Stimulated activated CD8-positive, alpha-beta memory T cell treated with anti-CD3 and anti-CD28 coated beads, Interleukin-4, amount 100 ng/mL, for 48 hours (primary cell): Measurements from ENCODE around the gene MINDY3.
"Not testable (repeated sequence)": the region's sequence is repeated elsewhere in the genome, so short reads cannot be mapped to it uniquely, and the experiment has no call there.

Source experiments
- DNase-seq: peaks from one replicate; pipeline ENCODE4 v3.0.0-alpha.2; 2020

MINDY3 gene

DNA sequence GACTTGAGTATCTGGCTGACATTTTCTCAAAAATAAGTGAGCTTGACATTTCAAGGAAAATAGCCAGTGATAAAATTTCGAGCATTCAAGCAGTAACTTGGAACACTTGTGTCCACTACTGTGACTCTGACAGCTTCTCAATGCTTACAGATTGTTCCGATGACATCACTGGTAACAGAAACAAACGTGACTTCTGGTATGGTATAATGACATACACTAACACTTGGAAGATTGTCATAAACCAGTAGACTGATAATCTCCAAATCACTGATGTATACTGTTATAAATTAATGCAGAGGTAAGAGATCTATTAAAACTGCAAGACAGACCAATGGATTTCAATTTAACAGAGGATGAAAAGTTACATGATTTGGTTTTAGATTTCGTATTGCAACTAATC lies 6.5 kb downstream of the MINDY3 start:
- no peak for DNase-seq

- no peak for DNase-seq
Observed at GRCh38 chr10:15852111-15852557, 8.2 kb downstream of the MINDY3 start.

GRCh38 chr10:15850337-15850978 lies 9.8 kb downstream of the MINDY3 start:
- not testable (repeated sequence) for DNase-seq

DNA sequence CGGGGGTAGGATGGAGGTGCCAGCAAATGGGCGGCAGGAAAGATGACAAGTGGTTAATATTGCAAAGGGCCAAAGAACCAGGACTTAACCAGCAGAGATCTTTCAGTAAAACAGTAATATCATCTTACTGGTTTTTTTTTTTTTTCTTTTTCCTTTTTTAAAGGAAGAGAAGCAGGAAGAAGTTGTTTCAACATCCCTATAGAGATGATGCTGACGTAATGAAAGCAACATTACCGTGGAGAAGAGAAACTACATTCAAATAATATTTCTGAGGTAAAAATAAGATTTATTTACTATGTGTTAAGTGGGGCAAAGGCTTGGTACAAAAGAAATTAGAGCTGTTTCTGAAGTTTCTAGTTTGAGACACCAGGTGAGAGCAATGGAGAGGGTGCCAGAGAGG lies 11.0 kb downstream of the MINDY3 start:
- DNase-seq: no peak

- no peak for DNase-seq
Observed at GRCh38 chr10:15847481-15847880, 12.8 kb downstream of the MINDY3 start.

GRCh38 chr10:15844517-15844916 lies 15.8 kb downstream of the MINDY3 start:
- no peak for DNase-seq

GRCh38 chr10:15843695-15844094 lies 16.6 kb downstream of the MINDY3 start:
- no peak for DNase-seq

DNA sequence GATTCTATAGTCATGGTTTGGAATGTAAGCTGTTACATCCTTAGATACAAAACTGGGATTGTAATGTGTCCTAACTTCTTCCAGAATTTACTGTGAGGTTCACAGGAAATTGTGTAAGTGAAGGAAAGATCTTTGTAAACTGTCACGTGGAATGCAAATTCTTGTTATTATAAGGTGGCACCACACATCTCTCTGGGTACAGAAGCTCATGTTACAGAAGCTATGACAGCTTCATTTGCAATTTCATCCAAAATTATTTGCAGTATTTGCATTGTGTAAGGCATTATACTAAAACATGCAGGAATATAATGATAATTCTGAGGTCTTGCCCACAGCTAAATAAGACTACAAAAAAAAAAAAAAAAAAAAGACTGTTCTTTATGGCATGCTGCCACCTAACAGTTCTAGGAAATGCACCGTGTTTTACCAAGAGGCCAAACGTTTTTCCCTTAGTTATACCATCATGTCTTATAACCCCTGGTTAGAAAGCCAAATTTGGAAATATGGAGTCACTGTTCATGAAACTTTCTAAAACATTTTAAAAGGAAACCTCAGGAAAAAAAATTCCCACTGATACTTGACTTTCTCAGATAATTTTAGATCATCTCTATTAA lies 17.6 kb downstream of the MINDY3 start:
- DNase-seq: no peak

DNA sequence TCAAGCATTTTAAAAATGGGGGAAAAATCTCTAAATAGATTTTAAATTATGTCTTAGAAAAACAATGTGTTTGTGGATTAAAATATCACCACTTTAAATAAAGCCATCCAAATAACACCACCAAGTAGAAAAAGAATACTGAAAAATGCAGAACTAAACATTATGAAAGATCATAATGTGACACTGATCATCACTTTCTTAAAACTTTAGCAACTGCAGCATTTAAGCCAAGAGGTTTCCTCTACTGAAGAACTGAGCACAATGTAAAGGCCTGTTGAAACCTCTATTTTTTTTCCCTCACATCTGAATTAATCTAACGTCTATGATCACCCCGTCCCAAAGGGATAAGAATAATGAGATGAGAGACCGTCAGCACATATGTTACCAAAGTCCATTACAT lies 18.6 kb downstream of the MINDY3 start:
- DNase-seq: no peak

GRCh38 chr10:15836807-15837206 lies 23.5 kb downstream of the MINDY3 start:
- DNase-seq: no peak

DNA sequence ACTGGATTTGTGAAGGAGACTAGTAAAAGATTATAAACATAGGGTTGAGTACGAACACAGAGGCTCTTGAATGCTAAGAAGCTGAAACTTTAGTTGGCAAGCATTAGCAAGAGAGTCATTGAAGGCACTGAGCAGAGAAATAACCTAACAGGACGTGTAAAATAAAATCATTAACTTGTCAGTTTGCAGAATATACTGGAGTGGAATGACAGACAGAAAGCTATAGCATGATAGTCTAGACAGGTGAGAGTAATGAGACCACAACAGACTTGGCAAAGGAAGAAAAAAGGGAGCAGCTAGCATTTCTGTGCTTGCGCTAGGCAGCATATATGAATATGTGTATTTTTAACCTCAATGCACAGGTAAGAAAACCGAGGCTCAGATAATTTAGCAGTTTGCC lies 30.8 kb downstream of the MINDY3 start:
- no peak for DNase-seq

GRCh38 chr10:15824498-15824897 lies 35.8 kb downstream of the MINDY3 start:
- no peak for DNase-seq

GRCh38 chr10:15822131-15822530 lies 38.2 kb downstream of the MINDY3 start:
- DNase-seq: no peak

DNA sequence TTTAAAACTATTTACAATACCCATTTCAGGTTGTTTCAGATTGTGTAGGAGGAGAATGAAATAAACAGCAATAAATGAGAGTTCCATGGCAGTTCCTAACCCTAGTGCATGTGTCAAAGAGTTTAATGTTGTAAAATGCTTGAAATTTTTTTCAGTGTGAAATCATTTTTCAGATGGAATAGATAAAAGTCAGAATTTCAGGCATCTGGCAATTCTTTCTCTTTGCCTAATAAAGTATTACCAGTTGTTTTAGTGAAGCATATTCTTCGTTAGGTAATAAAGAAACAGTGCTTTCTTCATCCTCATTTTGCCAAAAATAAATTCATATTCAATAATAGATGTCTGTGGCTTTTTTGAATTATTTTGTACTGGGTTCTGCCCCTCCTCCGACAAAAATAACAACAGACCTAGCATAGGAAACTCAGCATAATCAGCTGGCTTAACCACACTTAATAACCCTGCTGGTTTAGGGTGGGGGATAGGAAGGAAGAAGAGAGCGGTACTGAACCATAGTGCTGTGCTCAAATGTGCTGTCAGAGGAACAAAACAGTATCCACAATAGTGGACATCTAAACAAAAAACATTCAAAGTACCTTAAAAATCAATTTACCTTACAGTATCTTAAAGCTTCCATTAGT lies 39.1 kb downstream of the MINDY3 start:
- DNase-seq: no peak

DNA sequence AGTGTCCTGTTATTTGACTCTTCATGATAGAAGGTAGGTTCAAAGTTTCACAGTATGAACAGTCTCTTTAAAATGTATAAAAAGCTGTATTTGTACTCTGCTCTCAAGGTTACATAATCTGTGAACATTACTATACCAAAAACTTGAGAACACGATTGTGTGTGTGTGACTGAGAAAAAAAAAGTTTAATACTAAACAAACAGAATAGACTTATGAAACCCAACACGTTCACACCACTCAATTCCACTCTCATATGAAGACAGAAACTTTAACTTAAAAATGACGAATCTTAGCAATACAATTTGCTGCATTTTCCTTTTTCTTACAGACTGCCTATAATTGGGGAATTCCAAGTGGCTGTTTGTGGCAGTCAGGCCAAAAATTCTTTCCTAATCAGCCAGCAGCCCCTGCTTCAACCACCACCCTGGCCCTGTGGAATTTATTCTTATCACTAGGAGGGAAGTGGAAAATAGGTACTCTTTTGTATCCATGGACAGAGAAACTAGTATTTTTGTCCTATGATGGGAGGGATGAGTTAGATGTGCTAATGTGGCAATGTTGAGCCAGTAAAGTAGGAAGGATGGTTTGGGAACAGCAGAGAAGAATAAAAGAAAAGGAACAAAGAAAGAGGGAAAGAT lies 42.8 kb downstream of the MINDY3 start:
- no peak for DNase-seq

DNA sequence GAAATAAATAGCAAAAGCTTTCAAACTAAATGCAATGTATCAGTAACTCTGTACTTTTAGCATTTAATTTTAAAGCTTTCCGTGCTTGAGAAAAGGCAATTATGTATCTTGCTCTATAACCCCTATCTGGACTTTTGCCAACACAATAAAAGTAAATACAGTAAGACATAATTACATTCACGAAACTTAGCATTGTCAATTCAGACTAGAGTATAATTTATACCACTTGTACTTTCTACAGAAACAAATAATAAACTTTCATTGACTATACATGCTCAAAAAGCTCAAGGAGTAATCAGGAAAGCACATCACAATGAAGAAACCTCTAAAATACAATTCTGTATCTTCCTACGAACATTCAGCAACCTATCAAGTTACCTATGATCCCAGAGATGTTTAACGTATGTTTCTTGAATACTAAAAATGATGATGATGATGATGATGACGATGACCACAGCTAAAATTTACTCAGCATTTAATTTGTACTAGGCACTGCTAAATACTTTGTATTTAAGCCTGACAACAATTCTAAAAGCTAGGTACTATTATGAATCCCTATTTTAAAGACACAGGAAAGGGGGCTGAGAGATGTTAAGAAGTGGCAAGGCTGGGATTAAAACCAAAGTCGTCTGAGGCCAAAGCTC lies 44.9 kb downstream of the MINDY3 start:
- no peak for DNase-seq

DNA sequence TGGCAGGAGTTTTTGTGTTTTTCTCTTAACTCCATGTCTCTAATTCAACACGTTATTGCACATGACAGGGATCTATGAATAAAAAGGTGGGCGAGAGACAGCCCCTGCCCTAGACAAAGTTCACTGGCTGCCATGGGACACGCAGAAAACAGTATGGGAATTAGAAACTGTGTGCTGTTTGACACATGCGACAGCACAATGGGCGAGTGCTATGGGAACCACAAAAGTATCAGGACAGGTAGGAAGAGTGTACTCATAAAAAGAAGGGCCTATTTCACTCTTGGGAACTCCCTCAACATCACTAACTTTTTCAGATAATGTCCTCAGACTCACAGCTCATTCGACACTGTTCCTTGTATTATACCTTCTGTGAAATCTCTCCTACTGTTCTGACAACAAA lies 45.7 kb downstream of the MINDY3 start:
- no peak for DNase-seq

DNA sequence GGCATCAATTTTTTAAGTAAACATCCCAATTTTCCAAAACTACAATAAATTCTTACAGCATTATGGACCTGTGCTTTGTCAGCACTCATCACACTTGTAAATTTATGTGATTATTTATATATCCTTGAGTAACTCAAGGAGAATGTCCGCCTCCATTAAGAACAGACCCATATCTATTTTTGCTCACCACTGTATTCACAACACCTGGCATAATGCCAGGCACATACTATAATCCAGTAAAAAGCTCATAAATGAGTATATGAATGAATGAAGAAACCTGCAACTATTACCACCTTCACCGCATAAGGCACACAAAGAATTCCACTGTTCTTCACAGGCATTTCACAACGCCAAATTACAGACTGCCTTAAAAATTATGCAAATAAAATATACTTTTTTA lies 46.9 kb downstream of the MINDY3 start:
- no peak for DNase-seq

GRCh38 chr10:15809450-15809849 lies 50.9 kb downstream of the MINDY3 start:
- no peak for DNase-seq

GRCh38 chr10:15808204-15808797 lies 52.0 kb downstream of the MINDY3 start:
- DNase-seq: no peak

GRCh38 chr10:15805395-15806058 lies 54.8 kb downstream of the MINDY3 start:
- DNase-seq: no peak

- DNase-seq: no peak
Observed at GRCh38 chr10:15804109-15804508, 56.2 kb downstream of the MINDY3 start.
